IPS-18c (cell line): ENCODE results near the gene RPS6KA6.
"Not testable (repeated sequence)": the region's sequence is repeated elsewhere in the genome, so short reads cannot be mapped to it uniquely, and the experiment has no call there.

Experiments used
- H3K4me3 ChIP-seq: 2 replicates; pipeline ENCODE4 v1.7.0; 2013; ENCODE audit warnings: low read depth, mild to moderate bottlenecking, low read length, moderate library complexity; ENCODE audit not compliant: insufficient read depth
- H3K9me3 ChIP-seq: one replicate; pipeline ENCODE4 v1.6.1; 2013; ENCODE audit warnings: mild to moderate bottlenecking, low read length, moderate library complexity; ENCODE audit not compliant: control insufficient read depth, insufficient read depth

The RPS6KA6 gene

DNA sequence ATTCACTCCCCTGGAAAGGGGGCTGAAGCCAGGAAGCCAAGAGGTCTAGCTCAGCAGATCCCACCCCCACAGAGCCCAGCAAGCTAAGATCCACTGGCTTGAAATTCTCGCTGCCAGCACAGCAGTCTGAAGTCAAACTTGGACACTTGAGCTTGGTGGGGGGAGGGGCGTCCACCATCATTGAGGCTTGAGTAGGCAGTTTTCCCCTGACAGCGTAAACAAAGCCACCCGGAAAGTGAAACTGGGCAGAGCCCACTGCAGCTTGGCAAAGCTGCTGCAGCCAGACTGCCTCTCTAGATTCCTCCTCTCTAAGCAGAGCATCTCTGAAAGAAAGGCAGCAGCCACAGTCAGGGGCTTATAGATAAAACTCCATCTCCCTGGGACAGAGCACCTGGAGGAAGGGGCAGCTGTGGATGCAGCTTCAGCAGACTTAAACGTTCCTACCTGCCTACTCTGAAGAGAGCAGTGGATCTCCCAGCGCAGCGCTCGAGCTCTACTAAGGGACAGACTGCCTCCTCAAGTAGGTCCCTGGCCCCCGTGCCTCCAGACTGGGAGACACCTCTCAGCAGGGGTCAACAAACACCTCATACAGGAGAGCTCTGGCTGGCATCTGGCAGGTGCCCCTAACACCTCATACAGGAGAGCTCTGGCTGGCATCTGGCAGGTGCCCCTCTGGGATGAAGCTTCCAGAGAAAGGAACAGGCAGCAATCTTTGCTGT lies 108.4 kb downstream of the RPS6KA6 start:
- not testable (repeated sequence) for H3K9me3 ChIP-seq

DNA sequence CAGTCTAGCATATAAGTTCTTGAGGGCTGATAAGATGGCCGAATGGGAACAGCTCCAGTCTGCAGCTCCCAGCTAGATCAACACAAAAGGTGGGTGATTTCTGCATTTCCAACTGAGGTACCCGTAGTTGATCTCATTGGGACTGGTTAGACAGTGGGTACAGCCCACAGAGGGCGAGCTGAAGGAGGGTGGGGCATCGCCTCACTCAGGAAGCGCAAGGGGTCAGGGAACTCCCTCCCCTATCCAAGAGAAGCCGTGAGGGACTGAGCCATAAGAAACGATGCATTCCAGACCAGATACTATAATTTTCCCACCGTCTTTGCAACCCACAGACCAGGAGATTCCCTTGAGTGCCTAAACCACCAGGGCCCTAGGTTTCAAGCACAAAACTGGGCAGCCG lies 109.0 kb downstream of the RPS6KA6 start:
- peaks cover 3% of the 10 kb centered on the region for H3K9me3 ChIP-seq
- no peak overlapping the region for H3K4me3 ChIP-seq

More for the DNA sequence above, 108.4 kb downstream of the RPS6KA6 start:
- H3K4me3 ChIP-seq: not testable (repeated sequence)

DNA sequence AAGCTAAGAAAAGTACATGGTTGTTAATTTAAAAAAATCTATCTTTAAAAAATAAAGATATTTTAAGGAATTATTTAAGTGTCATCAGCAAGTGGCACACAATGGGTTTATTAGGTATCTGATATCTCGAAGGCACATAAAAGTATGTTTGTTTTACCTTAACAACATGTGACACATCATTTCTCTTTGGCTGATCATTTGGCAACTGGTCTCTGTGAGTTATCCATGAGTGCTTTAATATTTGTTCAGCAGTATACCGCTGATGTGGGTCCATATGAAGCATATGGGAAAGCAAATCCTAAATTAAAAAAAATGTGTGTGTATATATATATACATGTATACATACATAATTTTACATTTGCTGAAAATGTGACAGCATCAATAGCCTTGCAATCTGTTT lies 123.2 kb downstream of the RPS6KA6 start:
- Histone ChIP-seq H3K4me3 (no peak overlapping the region), H3K9me3 (peaks cover 3% of the 10 kb centered on the region)

DNA sequence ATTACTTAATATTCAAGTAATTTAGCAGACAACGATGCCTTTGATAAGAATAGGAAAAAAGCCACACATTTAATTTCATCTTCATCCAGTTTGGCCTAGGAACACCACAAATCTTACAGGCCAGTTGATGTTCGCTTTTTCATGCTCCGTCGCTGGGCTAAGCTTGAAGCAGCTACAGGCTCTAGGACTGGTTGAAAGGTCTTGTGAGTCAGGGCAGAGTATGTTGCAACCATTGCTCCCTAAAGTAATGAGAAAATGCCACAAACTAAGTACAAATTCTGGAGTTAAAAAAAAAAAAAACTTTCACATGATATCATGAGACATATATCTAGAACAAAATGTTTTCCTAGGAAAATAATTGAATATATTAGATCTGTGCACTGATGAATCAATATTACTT lies 123.8 kb downstream of the RPS6KA6 start:
- Histone ChIP-seq H3K4me3 (no peak overlapping the region), H3K9me3 (peaks cover 3% of the 10 kb centered on the region)

DNA sequence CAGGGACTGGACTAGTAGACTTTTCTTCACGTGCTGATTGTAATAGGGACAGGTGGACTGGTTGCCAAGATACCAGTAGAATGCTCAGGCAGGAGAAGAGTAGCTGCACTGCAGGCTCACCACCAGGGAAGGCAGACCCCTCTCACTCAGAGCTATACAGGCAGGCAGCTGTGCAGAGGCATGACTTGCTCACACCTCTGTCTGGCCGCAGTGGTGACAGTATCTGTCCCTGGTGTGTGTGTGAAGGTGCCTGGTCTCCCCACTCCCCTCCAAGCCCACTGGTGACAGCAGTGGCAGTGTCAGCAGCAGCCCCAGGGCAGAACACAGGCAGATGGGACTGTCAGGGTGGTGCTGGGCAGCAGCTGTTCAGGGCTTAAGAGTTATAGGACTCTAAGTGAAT lies 140.7 kb downstream of the RPS6KA6 start:
- peaks cover 3% of the 10 kb centered on the region for H3K9me3 ChIP-seq
- no peak overlapping the region for H3K4me3 ChIP-seq

DNA sequence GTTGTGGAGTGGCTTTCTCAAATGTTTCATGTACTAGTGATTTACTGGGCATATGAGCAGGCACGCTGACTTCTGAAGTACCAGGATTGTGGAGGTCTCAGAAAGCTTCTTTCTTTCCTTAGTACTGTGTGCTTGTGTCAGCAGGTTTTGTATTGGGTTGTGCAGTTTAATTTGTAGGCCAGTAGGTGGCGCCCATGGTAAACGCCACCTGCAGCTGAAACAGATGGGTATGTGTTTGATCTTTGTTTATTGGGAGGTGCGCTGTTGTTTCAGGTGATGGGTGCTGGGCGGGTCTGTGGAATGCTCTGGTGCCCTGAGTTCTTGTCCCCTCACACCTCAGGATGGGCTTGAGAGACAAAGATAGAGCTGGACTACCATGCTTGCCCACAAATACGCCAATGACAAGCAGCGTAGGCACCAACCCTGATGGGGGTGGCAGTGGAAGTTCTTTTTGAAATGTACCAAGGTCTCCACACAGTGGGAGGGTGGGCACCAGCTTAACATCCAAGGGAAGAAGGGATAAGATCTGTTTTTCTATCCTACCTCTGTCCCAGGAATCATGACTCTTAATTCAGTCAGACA lies 141.5 kb downstream of the RPS6KA6 start:
- Histone ChIP-seq H3K9me3 (peaks cover 3% of the 10 kb centered on the region), H3K4me3 (no peak overlapping the region)

DNA sequence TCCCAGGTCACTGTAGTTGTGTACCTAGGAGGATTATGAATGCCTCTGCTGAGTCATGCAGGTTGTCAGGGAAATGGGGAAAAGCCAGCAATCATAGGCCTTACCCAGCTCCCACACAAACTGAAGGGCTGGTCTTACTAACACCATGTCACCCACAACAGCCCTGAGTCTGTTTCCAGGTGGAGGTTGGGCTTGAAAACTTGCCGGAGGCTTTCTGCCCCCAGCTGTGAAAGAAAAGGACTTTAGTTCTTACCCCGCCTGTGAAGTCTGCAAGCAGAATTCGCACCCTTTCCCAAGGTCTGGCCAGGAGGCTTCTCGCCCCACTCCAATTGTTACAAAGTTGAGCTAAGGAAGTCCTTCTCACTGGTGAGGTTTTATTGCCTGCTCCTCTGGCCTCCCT lies 143.9 kb downstream of the RPS6KA6 start:
- H3K9me3 ChIP-seq: peaks cover 10% of the 10 kb centered on the region
- H3K4me3 ChIP-seq: no peak overlapping the region
